ENCODE results near the gene SLC2A10. TPM values are rescaled to one million over a fixed set of nuclear protein-coding genes. Genes with fewer than 3 reads are reported as not detected.

SLC2A10 gene
- total RNA-seq, 4 donors from 2014 or later, result 3.1 to 6.7 (median 5.4) TPM

DNA sequence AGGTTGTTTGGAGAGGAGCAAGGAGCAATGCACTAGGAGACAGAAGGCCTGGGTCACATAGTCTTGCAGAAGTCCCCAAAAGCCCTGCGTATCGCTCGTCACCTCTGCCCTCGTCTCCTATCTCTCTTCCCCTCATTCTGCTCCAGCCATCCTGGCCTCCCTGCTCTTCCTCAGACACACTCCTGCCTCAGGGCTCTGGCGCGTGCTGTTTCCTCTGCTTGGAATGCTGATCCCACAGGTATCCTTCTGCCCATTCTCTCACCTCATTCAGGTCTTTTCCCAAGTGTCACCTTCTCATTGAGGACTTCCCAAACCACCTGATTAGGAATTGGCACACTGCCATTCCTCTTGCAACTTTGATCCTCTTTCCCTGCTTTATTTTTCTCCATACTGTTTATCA, 9.0 kb upstream of the SLC2A10 start:
- intact Hi-C loops (cut with DNase I), result no loop called here
- Histone ChIP-seq H3K36me3 (no peaks in the 10 kb centered on the region), H3K27ac (no peak overlapping the region), H3K4me1 (no peaks in the 10 kb centered on the region), H3K9me3 (no peaks in the 10 kb centered on the region), H3K27me3 (peaks cover 0 to 11% (median 0%) of the 10 kb centered on the region in 4 donors), H3K4me3 (no peak overlapping the region)
- TF ChIP-seq, protein P1, sequence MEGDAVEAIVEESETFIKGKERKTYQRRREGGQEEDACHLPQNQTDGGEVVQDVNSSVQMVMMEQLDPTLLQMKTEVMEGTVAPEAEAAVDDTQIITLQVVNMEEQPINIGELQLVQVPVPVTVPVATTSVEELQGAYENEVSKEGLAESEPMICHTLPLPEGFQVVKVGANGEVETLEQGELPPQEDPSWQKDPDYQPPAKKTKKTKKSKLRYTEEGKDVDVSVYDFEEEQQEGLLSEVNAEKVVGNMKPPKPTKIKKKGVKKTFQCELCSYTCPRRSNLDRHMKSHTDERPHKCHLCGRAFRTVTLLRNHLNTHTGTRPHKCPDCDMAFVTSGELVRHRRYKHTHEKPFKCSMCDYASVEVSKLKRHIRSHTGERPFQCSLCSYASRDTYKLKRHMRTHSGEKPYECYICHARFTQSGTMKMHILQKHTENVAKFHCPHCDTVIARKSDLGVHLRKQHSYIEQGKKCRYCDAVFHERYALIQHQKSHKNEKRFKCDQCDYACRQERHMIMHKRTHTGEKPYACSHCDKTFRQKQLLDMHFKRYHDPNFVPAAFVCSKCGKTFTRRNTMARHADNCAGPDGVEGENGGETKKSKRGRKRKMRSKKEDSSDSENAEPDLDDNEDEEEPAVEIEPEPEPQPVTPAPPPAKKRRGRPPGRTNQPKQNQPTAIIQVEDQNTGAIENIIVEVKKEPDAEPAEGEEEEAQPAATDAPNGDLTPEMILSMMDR (IDR thresholded peaks at IDR 0.05), result no peak
- WGBS, 2 donors, result 78 to 80% methylated on average over 6 of the region's 6 CpGs
- DNase-seq, result no peak

DNA sequence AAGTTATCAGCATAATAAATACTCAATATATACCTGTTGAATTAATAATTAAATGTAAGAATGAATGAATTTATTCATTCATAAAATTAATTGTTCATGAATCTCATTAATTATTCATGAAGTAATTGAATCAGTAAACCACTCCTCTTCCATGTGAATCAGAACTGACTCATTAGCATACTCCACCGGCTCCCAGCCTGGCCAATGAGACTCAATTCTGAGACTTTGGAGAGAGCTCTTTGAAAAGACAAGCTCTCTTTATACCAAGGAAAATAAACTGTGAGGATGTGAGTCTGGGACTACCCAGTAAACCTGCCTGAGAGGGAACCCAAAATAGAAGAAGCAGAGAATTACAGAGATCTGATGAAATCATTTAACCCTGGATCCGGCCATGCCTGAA, 8.4 kb upstream of the SLC2A10 start:
- no peak overlapping the region for H3K4me3 ChIP-seq
- intact Hi-C loops (cut with DNase I), result no loop called here
- H3K9me3 ChIP-seq, result no peaks in the 10 kb centered on the region
- no peak for DNase-seq
- H3K27me3 ChIP-seq, result peaks cover 0 to 11% (median 0%) of the 10 kb centered on the region in 4 donors
- no peak overlapping the region for H3K27ac ChIP-seq
- H3K36me3 ChIP-seq, result no peaks in the 10 kb centered on the region
- no peaks in the 10 kb centered on the region for H3K4me1 ChIP-seq
- WGBS, 2 donors, result 59 to 68% methylated on average over 2 of the region's 2 CpGs
- no peak for TF ChIP-seq POLR2A (IDR thresholded peaks at IDR 0.05)
- TF ChIP-seq, protein P1 (IDR thresholded peaks at IDR 0.05), result no peak

DNA sequence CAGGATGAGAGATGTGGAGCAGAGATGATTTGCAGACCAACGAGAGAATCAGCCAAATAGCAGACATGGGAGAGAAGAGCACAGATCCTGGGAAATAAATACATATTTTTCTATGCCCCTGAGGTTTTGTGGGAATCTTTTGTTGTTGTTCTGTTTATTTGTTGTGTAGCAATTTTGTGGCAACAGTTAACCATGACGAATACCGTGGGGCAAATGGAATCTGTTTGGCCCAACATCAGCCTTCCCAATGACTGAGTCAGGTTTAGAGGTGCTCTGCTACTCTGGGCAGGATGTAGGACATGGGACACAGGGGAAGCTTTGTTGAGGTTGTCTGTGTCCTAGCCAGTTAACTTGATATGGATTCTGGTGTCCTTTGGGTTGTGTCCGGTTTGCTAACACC, 7.9 kb upstream of the SLC2A10 start:
- Histone ChIP-seq H3K9me3 (no peaks in the 10 kb centered on the region), H3K27me3 (peaks cover 0 to 11% (median 0%) of the 10 kb centered on the region in 4 donors), H3K27ac (no peak overlapping the region), H3K36me3 (no peaks in the 10 kb centered on the region), H3K4me3 (no peak overlapping the region), H3K4me1 (no peaks in the 10 kb centered on the region)
- DNase-seq, result no peak
- WGBS, 2 donors, result 64 to 71% methylated on average over 4 of the region's 4 CpGs
- TF ChIP-seq, protein P1 (IDR thresholded peaks at IDR 0.05), result no peak
- intact Hi-C loops (cut with DNase I), result no loop called here

DNA sequence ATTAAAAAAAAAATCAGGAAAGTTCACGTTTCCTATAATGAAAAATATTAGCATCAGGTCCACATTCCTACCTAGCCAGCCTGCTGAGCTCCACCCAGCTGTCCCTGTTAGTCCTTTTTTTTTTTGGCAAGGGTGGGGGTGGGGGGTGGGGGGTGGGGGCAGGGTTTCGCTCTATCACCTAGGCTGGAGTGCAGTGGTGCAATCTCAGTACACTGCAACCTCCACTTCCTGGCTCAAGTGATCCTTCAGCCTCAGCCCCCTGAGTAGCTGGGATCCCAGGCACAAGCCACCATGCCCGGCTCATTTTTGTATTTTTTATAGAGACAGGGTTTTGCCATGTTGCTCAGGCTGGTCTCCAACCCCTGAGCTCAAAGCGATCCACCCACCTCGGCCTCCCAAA, 7.5 kb upstream of the SLC2A10 start:
- no peak for DNase-seq
- no peak for TF ChIP-seq POLR2A (IDR thresholded peaks at IDR 0.05)
- TF ChIP-seq, protein P1 (IDR thresholded peaks at IDR 0.05), result no peak
- no peak overlapping the region for H3K4me3 ChIP-seq
- no peaks in the 10 kb centered on the region for H3K4me1 ChIP-seq
- H3K36me3 ChIP-seq, result no peaks in the 10 kb centered on the region
- peaks cover 0 to 11% (median 0%) of the 10 kb centered on the region in 4 donors for H3K27me3 ChIP-seq
- WGBS, 2 donors, result 81 to 85% methylated on average over 3 to 4 of the region's 5 CpGs
- H3K9me3 ChIP-seq, result no peaks in the 10 kb centered on the region
- no peak overlapping the region for H3K27ac ChIP-seq
- intact Hi-C loops (cut with DNase I), result no loop called here

DNA sequence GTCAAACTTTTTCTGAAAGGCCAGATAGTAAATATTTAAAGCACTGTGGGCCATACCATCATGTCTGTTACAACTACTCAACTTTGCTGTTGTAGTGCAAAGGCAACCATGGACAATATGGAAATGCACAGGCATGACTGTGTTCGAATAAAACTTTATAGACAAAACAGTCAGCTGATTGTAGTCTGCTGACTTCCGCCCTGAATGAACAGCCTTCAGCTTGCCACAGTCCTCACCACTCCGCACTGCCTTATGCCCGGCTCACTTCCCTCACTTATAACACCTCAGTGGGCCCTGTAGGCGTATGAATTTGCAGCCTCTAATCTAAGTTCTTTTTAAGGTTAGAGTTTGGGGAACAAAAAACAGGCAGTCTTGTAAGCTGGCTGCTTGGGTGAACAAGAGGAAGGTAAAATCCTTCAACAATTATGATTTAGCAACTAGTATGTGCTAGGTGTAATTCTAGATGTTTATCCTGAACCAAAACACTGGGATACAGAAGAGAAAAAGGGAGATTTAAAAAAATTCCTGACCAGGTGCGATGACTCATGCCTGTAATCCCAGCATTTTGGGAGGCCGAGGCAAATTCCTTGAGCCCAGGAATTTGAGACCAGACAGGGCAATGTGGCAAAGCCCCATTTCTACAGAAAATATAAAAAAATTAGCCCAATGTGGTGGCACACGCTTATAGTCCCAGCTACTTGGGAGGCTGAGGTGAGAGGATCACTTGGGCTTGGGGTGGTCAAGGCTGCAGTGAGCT, 6.8 kb upstream of the SLC2A10 start:
- intact Hi-C loops (cut with DNase I), result no loop called here
- H3K9me3 ChIP-seq, result no peaks in the 10 kb centered on the region
- no peaks in the 10 kb centered on the region for H3K36me3 ChIP-seq
- no peak overlapping the region for H3K4me3 ChIP-seq
- no peak for DNase-seq
- peaks cover 0 to 11% (median 0%) of the 10 kb centered on the region in 4 donors for H3K27me3 ChIP-seq
- H3K4me1 ChIP-seq, result no peaks in the 10 kb centered on the region
- no peak for TF ChIP-seq POLR2A (IDR thresholded peaks at IDR 0.05)
- TF ChIP-seq, protein P1 (IDR thresholded peaks at IDR 0.05), result no peak
- no peak overlapping the region for H3K27ac ChIP-seq
- WGBS, 2 donors, result 78 to 79% methylated on average over 7 to 8 of the region's 8 CpGs

Data from esophagus squamous epithelium (tissue), 5 donors.